Nephron progenitor cell (in vitro differentiated cells): ENCODE results near the gene CLEC2L.
A peak's percentile ranks its signal among the peaks of the same experiment; 100 is the strongest.

ENCODE experiments used
- DNase-seq: peaks from one replicate; pipeline ENCODE4 v3.0.0; 2021
- H3K27ac Mint-ChIP-seq: 2 replicates; pipeline ENCODE4 v1.8.0; 2021; ENCODE audit warnings: mild to moderate bottlenecking, moderate library complexity, mixed read lengths
- H3K27me3 Mint-ChIP-seq: 2 replicates; pipeline ENCODE4 v1.8.0; 2021; ENCODE audit warnings: mild to moderate bottlenecking, low read depth, mixed read lengths; ENCODE audit not compliant: poor library complexity
- H3K36me3 Mint-ChIP-seq: 2 replicates; pipeline ENCODE4 v1.8.0; 2021; ENCODE audit warnings: low read depth, mixed read lengths
- H3K4me1 Mint-ChIP-seq: 2 replicates; pipeline ENCODE4 v1.8.0; 2021; ENCODE audit warnings: mixed read lengths
- H3K4me3 Mint-ChIP-seq: 2 replicates; pipeline ENCODE4 v1.8.0; 2021; ENCODE audit warnings: mild to moderate bottlenecking, moderate library complexity, mixed read lengths
- H3K9me3 Mint-ChIP-seq: 2 replicates; pipeline ENCODE4 v1.8.0; 2021; ENCODE audit warnings: mild to moderate bottlenecking, moderate library complexity, mixed read lengths
- CTCF ChIP-seq: fragments of 200-600 bp; sonication (generic); IDR thresholded peaks from 2 replicates; pipeline ENCODE4 v1.5.0; 2021; ENCODE audit warnings: antibody characterized with exemption

Gene CLEC2L

DNA sequence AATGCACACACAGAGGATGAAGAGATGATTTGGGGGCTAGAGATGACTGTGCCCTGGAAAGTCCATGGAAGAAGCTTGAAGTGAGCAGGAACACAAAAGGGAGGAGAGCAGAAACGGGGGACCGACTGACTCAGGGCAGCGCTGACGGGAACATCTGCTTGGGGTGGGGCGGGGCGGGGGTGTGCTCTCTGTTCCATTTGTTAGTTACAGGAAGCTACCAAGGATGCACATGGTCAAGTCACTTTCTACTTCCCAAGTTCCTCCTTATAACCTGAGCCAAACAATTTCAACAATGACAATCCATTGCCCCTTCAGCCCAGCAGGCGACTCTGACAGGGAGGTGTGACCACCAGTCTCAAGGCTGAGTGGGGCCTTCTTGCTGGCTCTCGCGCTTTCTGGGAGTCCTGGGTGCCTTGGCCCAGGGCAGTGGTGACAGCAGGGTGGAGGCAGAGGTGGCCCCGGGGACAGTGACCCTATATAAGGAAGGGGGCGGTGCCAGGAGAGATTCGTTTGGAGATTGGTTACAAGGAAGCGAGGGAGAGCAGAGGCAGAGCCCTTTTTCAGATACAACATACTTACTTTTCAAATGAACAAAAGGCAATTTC is 39.6 kb downstream of the CLEC2L start:
- Mint-ChIP-seq H3K27me3 (no peaks in the 10 kb centered on the region), H3K36me3 (peaks cover 68% of the 10 kb centered on the region), H3K27ac (no peak overlapping the region), H3K4me1 (peaks cover 28% of the 10 kb centered on the region), H3K9me3 (peaks cover 4% of the 10 kb centered on the region), H3K4me3 (no peak overlapping the region)
- no peak for DNase-seq
- no peak for TF ChIP-seq CTCF

DNA sequence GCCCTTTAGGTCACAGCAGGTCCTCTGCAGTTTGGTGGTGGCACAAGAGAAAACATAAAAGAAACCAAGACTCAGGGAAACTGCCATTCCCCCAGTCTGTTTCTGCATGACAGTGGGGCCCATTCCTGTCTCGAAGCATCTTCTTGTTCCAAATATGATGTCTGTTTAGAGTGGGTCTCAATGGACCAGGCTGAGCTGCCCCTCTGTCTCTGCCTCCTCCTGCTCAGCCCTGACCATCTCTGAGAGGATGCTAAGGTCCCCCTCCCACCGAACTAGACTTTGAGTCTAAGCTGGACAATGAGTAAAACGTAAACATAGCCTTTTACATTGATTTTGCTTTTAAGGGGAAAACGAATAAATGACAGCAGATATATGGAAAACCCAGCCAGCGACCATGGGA is 40.4 kb downstream of the CLEC2L start:
- no peak overlapping the region for H3K27ac Mint-ChIP-seq
- DNase-seq, result no peak
- H3K27me3 Mint-ChIP-seq, result no peaks in the 10 kb centered on the region
- peaks cover 74% of the 10 kb centered on the region for H3K36me3 Mint-ChIP-seq
- TF ChIP-seq CTCF, result no peak
- H3K9me3 Mint-ChIP-seq, result peaks cover 4% of the 10 kb centered on the region
- H3K4me1 Mint-ChIP-seq, result peaks cover 31% of the 10 kb centered on the region
- no peak overlapping the region for H3K4me3 Mint-ChIP-seq

GRCh38 chr7:139566075-139566474 is 42.6 kb downstream of the CLEC2L start:
- H3K4me3 Mint-ChIP-seq, result no peak overlapping the region
- H3K9me3 Mint-ChIP-seq, result no peaks in the 10 kb centered on the region
- no peak for DNase-seq
- H3K36me3 Mint-ChIP-seq, result peaks cover 72% of the 10 kb centered on the region
- no peak overlapping the region for H3K27ac Mint-ChIP-seq
- no peaks in the 10 kb centered on the region for H3K27me3 Mint-ChIP-seq
- no peak for TF ChIP-seq CTCF
- peaks cover 31% of the 10 kb centered on the region for H3K4me1 Mint-ChIP-seq

- no peak overlapping the region for H3K4me3 Mint-ChIP-seq
- peak overlapping the region; percentile 5 for H3K27ac Mint-ChIP-seq
- H3K4me1 Mint-ChIP-seq, result peaks cover 40% of the 10 kb centered on the region
- no peaks in the 10 kb centered on the region for H3K9me3 Mint-ChIP-seq
- H3K27me3 Mint-ChIP-seq, result no peaks in the 10 kb centered on the region
- H3K36me3 Mint-ChIP-seq, result peaks cover 72% of the 10 kb centered on the region
- no peak for DNase-seq
- no peak for TF ChIP-seq CTCF
These were observed 43.5 kb downstream of the CLEC2L start for GRCh38 chr7:139566736-139567646.

- peak overlapping the region; percentile 77 for H3K27ac Mint-ChIP-seq
- no peak overlapping the region for H3K4me3 Mint-ChIP-seq
- no peak for TF ChIP-seq CTCF
- no peaks in the 10 kb centered on the region for H3K9me3 Mint-ChIP-seq
- peaks cover 74% of the 10 kb centered on the region for H3K36me3 Mint-ChIP-seq
- no peak for DNase-seq
- H3K4me1 Mint-ChIP-seq, result peaks cover 47% of the 10 kb centered on the region
- no peaks in the 10 kb centered on the region for H3K27me3 Mint-ChIP-seq
These were observed 44.3 kb downstream of the CLEC2L start for GRCh38 chr7:139567647-139568345.
